GM23338 (cell line): Measurements from ENCODE around the gene EDEM3. TPM values are rescaled to one million over a fixed set of nuclear protein-coding genes. Genes with fewer than 3 reads are reported as not detected.

Source experiments
- ATAC-seq: fragments of 200-7000 bp; cut with Tn5 transposase; 3 replicates; pipeline ENCODE4 v1.9.1; 2020
- DNase-seq: peaks from one replicate; pipeline ENCODE4 v3.0.0-alpha.2; 2015; ENCODE audit warnings: low spot score
- H2AFZ ChIP-seq: fragments of 200-600 bp; sonication (generic); 2 replicates; pipeline ENCODE4 v1.8.0; 2016; ENCODE audit warnings: antibody characterized with exemption, mild to moderate bottlenecking, moderate library complexity
- H3F3A ChIP-seq: fragments of 200-600 bp; sonication (generic); replicated peaks from 2 replicates; pipeline ENCODE4 v1.8.0; 2017; ENCODE audit warnings: antibody characterized with exemption, mixed run types, low read depth
- H3K27ac ChIP-seq: fragments of 200-600 bp; sonication (generic); 2 replicates; pipeline ENCODE4 v1.6.1; 2016; ENCODE audit warnings: low read depth
- H3K27me3 ChIP-seq: fragments of 200-600 bp; sonication (generic); 2 replicates; pipeline ENCODE4 v1.8.0; 2016; ENCODE audit warnings: mild to moderate bottlenecking, mixed run types, moderate library complexity; ENCODE audit not compliant: insufficient read depth
- H3K36me3 ChIP-seq: fragments of 200-600 bp; sonication (generic); 2 replicates; pipeline ENCODE4 v1.8.0; 2016; ENCODE audit warnings: mild to moderate bottlenecking; ENCODE audit not compliant: insufficient read depth
- H3K4me1 ChIP-seq: fragments of 200-600 bp; sonication (generic); 2 replicates; pipeline ENCODE4 v1.8.0; 2016; ENCODE audit warnings: mild to moderate bottlenecking, moderate library complexity; ENCODE audit not compliant: insufficient read depth
- H3K4me2 ChIP-seq: fragments of 200-600 bp; sonication (generic); 2 replicates; pipeline ENCODE4 v1.7.1; 2017; ENCODE audit warnings: mixed run types
- H3K4me3 ChIP-seq: fragments of 200-600 bp; sonication (generic); 2 replicates; pipeline ENCODE4 v1.6.1; 2016; ENCODE audit warnings: mixed run types
- H3K79me2 ChIP-seq: fragments of 200-600 bp; sonication (generic); replicated peaks from 2 replicates; pipeline ENCODE4 v1.8.0; 2017; ENCODE audit warnings: mild to moderate bottlenecking; ENCODE audit not compliant: insufficient read depth
- H3K9me2 ChIP-seq: fragments of 200-600 bp; sonication (generic); 2 replicates; pipeline ENCODE4 v1.8.0; 2017; ENCODE audit not compliant: insufficient read depth
- H4K20me1 ChIP-seq: fragments of 200-600 bp; sonication (generic); replicated peaks from 2 replicates; pipeline ENCODE4 v1.8.0; 2017; ENCODE audit warnings: mild to moderate bottlenecking; ENCODE audit not compliant: insufficient read depth
- H3K27ac Mint-ChIP-seq: 2 replicates; pipeline ENCODE4 v1.8.0; 2020; ENCODE audit warnings: inconsistent platforms, mild to moderate bottlenecking, moderate library complexity, mixed read lengths
- H3K27me3 Mint-ChIP-seq: 3 replicates; pipeline ENCODE4 v1.8.0; 2022; ENCODE audit warnings: low read depth, mild to moderate bottlenecking, moderate library complexity, mixed read lengths, inconsistent platforms; ENCODE audit not compliant: insufficient read depth, poor library complexity
- H3K36me3 Mint-ChIP-seq: 3 replicates; pipeline ENCODE4 v1.8.0; 2021; ENCODE audit warnings: low read depth, mild to moderate bottlenecking, inconsistent platforms, moderate library complexity, mixed read lengths
- H3K4me1 Mint-ChIP-seq: 3 replicates; pipeline ENCODE4 v1.8.0; 2020; ENCODE audit warnings: mild to moderate bottlenecking, inconsistent platforms, mixed read lengths
- H3K4me3 Mint-ChIP-seq: 3 replicates; pipeline ENCODE4 v1.8.0; 2021; ENCODE audit warnings: moderate library complexity, mild to moderate bottlenecking, inconsistent platforms, mixed read lengths
- H3K9me3 Mint-ChIP-seq: 3 replicates; pipeline ENCODE4 v1.8.0; 2020; ENCODE audit warnings: moderate library complexity, mild to moderate bottlenecking, inconsistent platforms, mixed read lengths
- CREB1 ChIP-seq: fragments of 250-450 bp; sonication (Bioruptor Pico); IDR thresholded peaks from 2 replicates; pipeline ENCODE4 v1.5.0; 2020; ENCODE audit warnings: low read depth, mild to moderate bottlenecking, moderate library complexity
- EZH2 ChIP-seq: fragments of 200-600 bp; sonication (generic); IDR thresholded peaks from one replicate; pipeline ENCODE4 v1.8.0; 2017; ENCODE audit warnings: antibody characterized with exemption, mild to moderate bottlenecking, low read depth; ENCODE audit not compliant: unreplicated experiment
- EZH2phosphoT487 ChIP-seq: fragments of 200-600 bp; sonication (generic); IDR thresholded peaks from one replicate; pipeline ENCODE4 v1.8.1; 2018; ENCODE audit warnings: antibody characterized with exemption; ENCODE audit not compliant: unreplicated experiment
- JUNB ChIP-seq: IDR thresholded peaks from one replicate; pipeline ENCODE4 v1.6.1; 2016; ENCODE audit warnings: antibody characterized with exemption; ENCODE audit not compliant: unreplicated experiment
- NANOG ChIP-seq: IDR thresholded peaks from 2 replicates; pipeline ENCODE4 v1.6.1; 2016; ENCODE audit warnings: antibody characterized with exemption, borderline replicate concordance
- POLR2AphosphoS5 ChIP-seq: IDR thresholded peaks from 2 replicates; pipeline ENCODE4 v1.6.1; 2016; ENCODE audit warnings: antibody characterized with exemption, low read depth
- STAT1 ChIP-seq: IDR thresholded peaks from one replicate; pipeline ENCODE4 v1.6.1; 2016; ENCODE audit warnings: antibody characterized with exemption; ENCODE audit not compliant: unreplicated experiment
- ZNF114 ChIP-seq: fragments of 250-450 bp; sonication (Bioruptor Pico); IDR thresholded peaks from 2 replicates; pipeline ENCODE4 v1.5.0; 2020; ENCODE audit warnings: mild to moderate bottlenecking, moderate library complexity
- ZNF331 ChIP-seq: fragments of 250-450 bp; sonication (Bioruptor Pico); IDR thresholded peaks from 2 replicates; pipeline ENCODE4 v1.5.0; 2020; ENCODE audit warnings: low read depth, mild to moderate bottlenecking, moderate library complexity
- polyA plus RNA-seq: library from polyadenylated mRNA; unstranded; fragments of >200 nt; fragmentation: Nextera tagmentation; extraction: Ambion mirVana; gene quantifications from 2 replicates; pipeline ENCODE4 v1.2.1, GENCODE V29; 2016
- total RNA-seq: library from RNA; depleted of rRNA; stranded (reverse); fragments of >200 nt; shearing (Covaris generic); gene quantifications from 2 replicates; pipeline ENCODE4 v1.2.3, GENCODE V29; 2014
- TF ChIP-seq, protein P1 (sequence below): IDR thresholded peaks from 2 replicates; pipeline ENCODE4 v1.6.1; 2016; ENCODE audit warnings: antibody characterized with exemption
- TF ChIP-seq, protein P2 (sequence below): IDR thresholded peaks from one replicate; pipeline ENCODE4 v1.6.1; 2018; ENCODE audit warnings: antibody characterized with exemption; ENCODE audit not compliant: unreplicated experiment
- TF ChIP-seq, protein P3 (sequence below), 2 experiments: fragments of 200-600 bp in 1 of 2; sonication (generic) in 1 of 2; conservative IDR thresholded peaks; 2 replicates each; pipeline versions ENCODE4 v1.5.1 to v1.6.1; 2016 to 2017; ENCODE audit warnings: antibody characterized with exemption in 2 of 2, low read depth in 2 of 2, mild to moderate bottlenecking in 2 of 2, moderate library complexity in 1 of 2
- TF ChIP-seq, protein P4 (sequence below): fragments of 250-450 bp; sonication (Bioruptor Pico); IDR thresholded peaks from 2 replicates; pipeline ENCODE4 v1.5.0; 2020; ENCODE audit warnings: mild to moderate bottlenecking, moderate library complexity

EDEM3 gene
- total and polyA plus RNA-seq, 2 experiments from 2014 or later, result 4.8 to 11.5 TPM

DNA sequence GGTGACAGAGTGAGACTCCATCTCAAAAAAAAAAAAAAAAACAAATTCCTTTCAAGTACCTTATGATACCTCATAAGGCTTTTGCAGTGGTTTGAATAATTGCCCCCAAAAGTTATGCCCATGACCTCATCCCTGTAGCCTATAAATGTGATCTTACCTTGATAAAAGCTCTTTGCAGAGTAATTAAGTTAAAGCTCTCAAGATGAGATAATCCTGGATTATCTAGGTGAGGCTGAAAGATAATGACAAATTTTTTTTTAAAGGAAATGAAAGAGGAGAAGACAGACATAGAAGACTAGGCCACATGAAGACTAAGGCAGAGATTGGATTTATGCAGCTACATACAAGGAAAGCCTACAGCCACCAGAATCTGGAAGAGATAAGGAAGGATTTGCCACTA lies 20.7 kb upstream of the EDEM3 start:
- Histone ChIP-seq H4K20me1 (no peaks in the 10 kb centered on the region), H3K79me2 (no peaks in the 10 kb centered on the region), H3K27ac (no peak overlapping the region), H3K4me1 (peaks cover 8% of the 10 kb centered on the region; the same call in 1 of the 2 replicates), H3K4me2 (no peak overlapping the region), H3F3A (no peaks in the 10 kb centered on the region), H3K9me2 (peaks cover 8% of the 10 kb centered on the region; the same call in 1 of the 2 replicates), H2AFZ (no peak overlapping the region), H3K4me3 (no peak overlapping the region), H3K36me3 (no peaks in the 10 kb centered on the region), H3K27me3 (no peaks in the 10 kb centered on the region)
- H3K4me3 Mint-ChIP-seq, result no peak overlapping the region
- no peak for ATAC-seq
- DNase-seq, result no peak
- H3K27me3 Mint-ChIP-seq, result no peaks in the 10 kb centered on the region
- no peak overlapping the region for H3K27ac Mint-ChIP-seq
- peaks cover 13% of the 10 kb centered on the region for H3K4me1 Mint-ChIP-seq
- TF ChIP-seq NANOG (no peak), EZH2 (no peak), ZNF331 (CRISPR knock-in tag) (no peak), ZNF114 (CRISPR knock-in tag) (no peak), JUNB (no peak), STAT1 (no peak), CREB1 (CRISPR knock-in tag) (no peak), POLR2AphosphoS5 (no peak), EZH2phosphoT487 (no peak)
- TF ChIP-seq, protein P1, sequence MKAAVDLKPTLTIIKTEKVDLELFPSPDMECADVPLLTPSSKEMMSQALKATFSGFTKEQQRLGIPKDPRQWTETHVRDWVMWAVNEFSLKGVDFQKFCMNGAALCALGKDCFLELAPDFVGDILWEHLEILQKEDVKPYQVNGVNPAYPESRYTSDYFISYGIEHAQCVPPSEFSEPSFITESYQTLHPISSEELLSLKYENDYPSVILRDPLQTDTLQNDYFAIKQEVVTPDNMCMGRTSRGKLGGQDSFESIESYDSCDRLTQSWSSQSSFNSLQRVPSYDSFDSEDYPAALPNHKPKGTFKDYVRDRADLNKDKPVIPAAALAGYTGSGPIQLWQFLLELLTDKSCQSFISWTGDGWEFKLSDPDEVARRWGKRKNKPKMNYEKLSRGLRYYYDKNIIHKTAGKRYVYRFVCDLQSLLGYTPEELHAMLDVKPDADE, result no peak
- TF ChIP-seq, protein P2, sequence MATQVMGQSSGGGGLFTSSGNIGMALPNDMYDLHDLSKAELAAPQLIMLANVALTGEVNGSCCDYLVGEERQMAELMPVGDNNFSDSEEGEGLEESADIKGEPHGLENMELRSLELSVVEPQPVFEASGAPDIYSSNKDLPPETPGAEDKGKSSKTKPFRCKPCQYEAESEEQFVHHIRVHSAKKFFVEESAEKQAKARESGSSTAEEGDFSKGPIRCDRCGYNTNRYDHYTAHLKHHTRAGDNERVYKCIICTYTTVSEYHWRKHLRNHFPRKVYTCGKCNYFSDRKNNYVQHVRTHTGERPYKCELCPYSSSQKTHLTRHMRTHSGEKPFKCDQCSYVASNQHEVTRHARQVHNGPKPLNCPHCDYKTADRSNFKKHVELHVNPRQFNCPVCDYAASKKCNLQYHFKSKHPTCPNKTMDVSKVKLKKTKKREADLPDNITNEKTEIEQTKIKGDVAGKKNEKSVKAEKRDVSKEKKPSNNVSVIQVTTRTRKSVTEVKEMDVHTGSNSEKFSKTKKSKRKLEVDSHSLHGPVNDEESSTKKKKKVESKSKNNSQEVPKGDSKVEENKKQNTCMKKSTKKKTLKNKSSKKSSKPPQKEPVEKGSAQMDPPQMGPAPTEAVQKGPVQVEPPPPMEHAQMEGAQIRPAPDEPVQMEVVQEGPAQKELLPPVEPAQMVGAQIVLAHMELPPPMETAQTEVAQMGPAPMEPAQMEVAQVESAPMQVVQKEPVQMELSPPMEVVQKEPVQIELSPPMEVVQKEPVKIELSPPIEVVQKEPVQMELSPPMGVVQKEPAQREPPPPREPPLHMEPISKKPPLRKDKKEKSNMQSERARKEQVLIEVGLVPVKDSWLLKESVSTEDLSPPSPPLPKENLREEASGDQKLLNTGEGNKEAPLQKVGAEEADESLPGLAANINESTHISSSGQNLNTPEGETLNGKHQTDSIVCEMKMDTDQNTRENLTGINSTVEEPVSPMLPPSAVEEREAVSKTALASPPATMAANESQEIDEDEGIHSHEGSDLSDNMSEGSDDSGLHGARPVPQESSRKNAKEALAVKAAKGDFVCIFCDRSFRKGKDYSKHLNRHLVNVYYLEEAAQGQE, result no peak
- TF ChIP-seq, protein P3, sequence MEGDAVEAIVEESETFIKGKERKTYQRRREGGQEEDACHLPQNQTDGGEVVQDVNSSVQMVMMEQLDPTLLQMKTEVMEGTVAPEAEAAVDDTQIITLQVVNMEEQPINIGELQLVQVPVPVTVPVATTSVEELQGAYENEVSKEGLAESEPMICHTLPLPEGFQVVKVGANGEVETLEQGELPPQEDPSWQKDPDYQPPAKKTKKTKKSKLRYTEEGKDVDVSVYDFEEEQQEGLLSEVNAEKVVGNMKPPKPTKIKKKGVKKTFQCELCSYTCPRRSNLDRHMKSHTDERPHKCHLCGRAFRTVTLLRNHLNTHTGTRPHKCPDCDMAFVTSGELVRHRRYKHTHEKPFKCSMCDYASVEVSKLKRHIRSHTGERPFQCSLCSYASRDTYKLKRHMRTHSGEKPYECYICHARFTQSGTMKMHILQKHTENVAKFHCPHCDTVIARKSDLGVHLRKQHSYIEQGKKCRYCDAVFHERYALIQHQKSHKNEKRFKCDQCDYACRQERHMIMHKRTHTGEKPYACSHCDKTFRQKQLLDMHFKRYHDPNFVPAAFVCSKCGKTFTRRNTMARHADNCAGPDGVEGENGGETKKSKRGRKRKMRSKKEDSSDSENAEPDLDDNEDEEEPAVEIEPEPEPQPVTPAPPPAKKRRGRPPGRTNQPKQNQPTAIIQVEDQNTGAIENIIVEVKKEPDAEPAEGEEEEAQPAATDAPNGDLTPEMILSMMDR (conservative IDR thresholded peaks at IDR 0.05; ENCODE audit: low read depth in 2 of 2), result no peak
- TF ChIP-seq, protein P4, sequence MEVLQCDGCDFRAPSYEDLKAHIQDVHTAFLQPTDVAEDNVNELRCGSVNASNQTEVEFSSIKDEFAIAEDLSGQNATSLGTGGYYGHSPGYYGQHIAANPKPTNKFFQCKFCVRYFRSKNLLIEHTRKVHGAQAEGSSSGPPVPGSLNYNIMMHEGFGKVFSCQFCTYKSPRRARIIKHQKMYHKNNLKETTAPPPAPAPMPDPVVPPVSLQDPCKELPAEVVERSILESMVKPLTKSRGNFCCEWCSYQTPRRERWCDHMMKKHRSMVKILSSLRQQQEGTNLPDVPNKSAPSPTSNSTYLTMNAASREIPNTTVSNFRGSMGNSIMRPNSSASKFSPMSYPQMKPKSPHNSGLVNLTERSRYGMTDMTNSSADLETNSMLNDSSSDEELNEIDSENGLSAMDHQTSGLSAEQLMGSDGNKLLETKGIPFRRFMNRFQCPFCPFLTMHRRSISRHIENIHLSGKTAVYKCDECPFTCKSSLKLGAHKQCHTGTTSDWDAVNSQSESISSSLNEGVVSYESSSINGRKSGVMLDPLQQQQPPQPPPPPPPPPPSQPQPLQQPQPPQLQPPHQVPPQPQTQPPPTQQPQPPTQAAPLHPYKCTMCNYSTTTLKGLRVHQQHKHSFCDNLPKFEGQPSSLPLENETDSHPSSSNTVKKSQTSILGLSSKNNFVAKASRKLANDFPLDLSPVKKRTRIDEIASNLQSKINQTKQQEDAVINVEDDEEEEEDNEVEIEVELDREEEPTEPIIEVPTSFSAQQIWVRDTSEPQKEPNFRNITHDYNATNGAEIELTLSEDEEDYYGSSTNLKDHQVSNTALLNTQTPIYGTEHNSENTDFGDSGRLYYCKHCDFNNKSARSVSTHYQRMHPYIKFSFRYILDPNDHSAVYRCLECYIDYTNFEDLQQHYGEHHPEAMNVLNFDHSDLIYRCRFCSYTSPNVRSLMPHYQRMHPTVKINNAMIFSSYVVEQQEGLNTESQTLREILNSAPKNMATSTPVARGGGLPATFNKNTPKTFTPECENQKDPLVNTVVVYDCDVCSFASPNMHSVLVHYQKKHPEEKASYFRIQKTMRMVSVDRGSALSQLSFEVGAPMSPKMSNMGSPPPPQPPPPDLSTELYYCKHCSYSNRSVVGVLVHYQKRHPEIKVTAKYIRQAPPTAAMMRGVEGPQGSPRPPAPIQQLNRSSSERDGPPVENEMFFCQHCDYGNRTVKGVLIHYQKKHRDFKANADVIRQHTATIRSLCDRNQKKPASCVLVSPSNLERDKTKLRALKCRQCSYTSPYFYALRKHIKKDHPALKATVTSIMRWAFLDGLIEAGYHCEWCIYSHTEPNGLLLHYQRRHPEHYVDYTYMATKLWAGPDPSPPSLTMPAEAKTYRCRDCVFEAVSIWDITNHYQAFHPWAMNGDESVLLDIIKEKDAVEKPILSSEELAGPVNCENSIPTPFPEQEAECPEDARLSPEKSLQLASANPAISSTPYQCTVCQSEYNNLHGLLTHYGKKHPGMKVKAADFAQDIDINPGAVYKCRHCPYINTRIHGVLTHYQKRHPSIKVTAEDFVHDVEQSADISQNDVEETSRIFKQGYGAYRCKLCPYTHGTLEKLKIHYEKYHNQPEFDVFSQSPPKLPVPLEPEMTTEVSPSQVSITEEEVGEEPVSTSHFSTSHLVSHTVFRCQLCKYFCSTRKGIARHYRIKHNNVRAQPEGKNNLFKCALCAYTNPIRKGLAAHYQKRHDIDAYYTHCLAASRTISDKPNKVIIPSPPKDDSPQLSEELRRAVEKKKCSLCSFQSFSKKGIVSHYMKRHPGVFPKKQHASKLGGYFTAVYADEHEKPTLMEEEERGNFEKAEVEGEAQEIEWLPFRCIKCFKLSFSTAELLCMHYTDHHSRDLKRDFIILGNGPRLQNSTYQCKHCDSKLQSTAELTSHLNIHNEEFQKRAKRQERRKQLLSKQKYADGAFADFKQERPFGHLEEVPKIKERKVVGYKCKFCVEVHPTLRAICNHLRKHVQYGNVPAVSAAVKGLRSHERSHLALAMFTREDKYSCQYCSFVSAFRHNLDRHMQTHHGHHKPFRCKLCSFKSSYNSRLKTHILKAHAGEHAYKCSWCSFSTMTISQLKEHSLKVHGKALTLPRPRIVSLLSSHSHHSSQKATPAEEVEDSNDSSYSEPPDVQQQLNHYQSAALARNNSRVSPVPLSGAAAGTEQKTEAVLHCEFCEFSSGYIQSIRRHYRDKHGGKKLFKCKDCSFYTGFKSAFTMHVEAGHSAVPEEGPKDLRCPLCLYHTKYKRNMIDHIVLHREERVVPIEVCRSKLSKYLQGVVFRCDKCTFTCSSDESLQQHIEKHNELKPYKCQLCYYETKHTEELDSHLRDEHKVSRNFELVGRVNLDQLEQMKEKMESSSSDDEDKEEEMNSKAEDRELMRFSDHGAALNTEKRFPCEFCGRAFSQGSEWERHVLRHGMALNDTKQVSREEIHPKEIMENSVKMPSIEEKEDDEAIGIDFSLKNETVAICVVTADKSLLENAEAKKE (CRISPR knock-in tag), result no peak
- H3K9me3 Mint-ChIP-seq, result no peaks in the 10 kb centered on the region
- H3K36me3 Mint-ChIP-seq, result no peaks in the 10 kb centered on the region
